NK-92 (cell line): ENCODE data around the gene MAP3K5.
"Not testable (repeated sequence)": the region's sequence is repeated elsewhere in the genome, so short reads cannot be mapped to it uniquely, and the experiment has no call there.

Experiments used
- DNase-seq: peaks from one replicate; lab custom pipeline; 2025; ENCODE audit not compliant: unreplicated experiment; lab: John Stamatoyannopoulos, UW

MAP3K5 gene

GRCh38 chr6:136586295-136586694, 206.0 kb downstream of the MAP3K5 start:
- DNase-seq = no peak

- not testable (repeated sequence) for DNase-seq
These were observed 206.8 kb downstream of the MAP3K5 start for GRCh38 chr6:136585523-136585922.

- not testable (repeated sequence) for DNase-seq
These were observed 208.0 kb downstream of the MAP3K5 start for GRCh38 chr6:136584290-136584689.

GRCh38 chr6:136582711-136583471, 209.4 kb downstream of the MAP3K5 start:
- no peak for DNase-seq

- DNase-seq = no peak
These were observed 212.5 kb downstream of the MAP3K5 start for GRCh38 chr6:136579800-136580199.

GRCh38 chr6:136576821-136577220, 215.5 kb downstream of the MAP3K5 start:
- no peak for DNase-seq

- DNase-seq = no peak
These were observed 220.8 kb downstream of the MAP3K5 start for GRCh38 chr6:136571496-136571895.

GRCh38 chr6:136571065-136571464, 221.2 kb downstream of the MAP3K5 start:
- no peak for DNase-seq

GRCh38 chr6:136568129-136568528, 224.1 kb downstream of the MAP3K5 start:
- DNase-seq = no peak

- no peak for DNase-seq
These were observed 224.6 kb downstream of the MAP3K5 start for GRCh38 chr6:136567688-136568087.

- no peak for DNase-seq
These were observed 225.4 kb downstream of the MAP3K5 start for GRCh38 chr6:136566851-136567250.

GRCh38 chr6:136566007-136566487, 226.2 kb downstream of the MAP3K5 start:
- DNase-seq = no peak

- no peak for DNase-seq
These were observed 228.1 kb downstream of the MAP3K5 start for GRCh38 chr6:136564180-136564579.

- DNase-seq = no peak
These were observed 228.7 kb downstream of the MAP3K5 start for GRCh38 chr6:136563386-136564152.

- DNase-seq = no peak
These were observed 230.1 kb downstream of the MAP3K5 start for GRCh38 chr6:136562211-136562610.

GRCh38 chr6:136553166-136553787, 239.0 kb downstream of the MAP3K5 start:
- DNase-seq = no peak

- no peak for DNase-seq
These were observed 240.2 kb downstream of the MAP3K5 start for GRCh38 chr6:136552054-136552453.

GRCh38 chr6:136551103-136551502, 241.2 kb downstream of the MAP3K5 start:
- DNase-seq = no peak

- DNase-seq = no peak
These were observed 241.8 kb downstream of the MAP3K5 start, which contains the start of gene MAP7 for GRCh38 chr6:136550330-136551071. MAP7 (minus strand) TSS chr6:136550422; CDS start chr6:136550408, 14 bp downstream.

GRCh38 chr6:136550045-136550329, 242.3 kb downstream of the MAP3K5 start:
- no peak for DNase-seq
